ENCODE results near the gene BNIP3.

BNIP3 gene

GRCh38 chr10:131981429-131982184 is at the start of gene BNIP3:
TSS of gene BNIP3 (minus strand) at chr10:131981923. CDS start at chr10:131981806, 117 bp downstream.
- peak; percentile 100 for DNase-seq (ENCODE audit: low spot score)
- in situ Hi-C loops (cut with MboI; ENCODE audit: low pct_unique_long_range_greater_than_20kb, low sequenced_read_pairs, unreplicated experiment): no loop called here
- TF ChIP-seq CTCF (IDR thresholded peaks at IDR 0.05; ENCODE audit: extremely low read depth, insufficient read depth, missing control alignments): no peak

GRCh38 chr10:132030898-132031463 is 49.3 kb upstream of the BNIP3 start:
- no peak for TF ChIP-seq CTCF (IDR thresholded peaks at IDR 0.05; ENCODE audit: extremely low read depth, insufficient read depth, missing control alignments)
- no peak for DNase-seq (ENCODE audit: low spot score)
- in situ Hi-C loops (cut with MboI; ENCODE audit: low pct_unique_long_range_greater_than_20kb, low sequenced_read_pairs, unreplicated experiment): no loop called here

GRCh38 chr10:132028706-132029105 is 47.0 kb upstream of the BNIP3 start:
- peak; percentile 6 for DNase-seq (ENCODE audit: low spot score)
- in situ Hi-C loops (cut with MboI; ENCODE audit: low pct_unique_long_range_greater_than_20kb, low sequenced_read_pairs, unreplicated experiment): loop anchor here (5.0 kb wide), 1 partner anchor 141 kb away; no protein-coding TSS in a partner anchor
- no peak for TF ChIP-seq CTCF (IDR thresholded peaks at IDR 0.05; ENCODE audit: extremely low read depth, insufficient read depth, missing control alignments)

GRCh38 chr10:132027423-132027983 is 45.8 kb upstream of the BNIP3 start:
- in situ Hi-C loops (cut with MboI; ENCODE audit: low pct_unique_long_range_greater_than_20kb, low sequenced_read_pairs, unreplicated experiment): loop anchor here (5.0 kb wide), 1 partner anchor 140 kb away; no protein-coding TSS in a partner anchor
- peak; percentile 4 for DNase-seq (ENCODE audit: low spot score)
- TF ChIP-seq CTCF (IDR thresholded peaks at IDR 0.05; ENCODE audit: extremely low read depth, insufficient read depth, missing control alignments): no peak

- peak; percentile 86 for DNase-seq (ENCODE audit: low spot score)
- in situ Hi-C loops (cut with MboI; ENCODE audit: low pct_unique_long_range_greater_than_20kb, low sequenced_read_pairs, unreplicated experiment): loop anchor here (25.0 kb wide), 1 partner anchor 1836 kb away; no protein-coding TSS in a partner anchor
- TF ChIP-seq CTCF (IDR thresholded peaks at IDR 0.05; ENCODE audit: extremely low read depth, insufficient read depth, missing control alignments): peak; percentile 97
Observed at GRCh38 chr10:132023092-132023811, 41.5 kb upstream of the BNIP3 start.

- DNase-seq (ENCODE audit: low spot score): no peak
- in situ Hi-C loops (cut with MboI; ENCODE audit: low pct_unique_long_range_greater_than_20kb, low sequenced_read_pairs, unreplicated experiment): loop anchor here (25.0 kb wide), 1 partner anchor 1835 kb away; no protein-coding TSS in a partner anchor
- TF ChIP-seq CTCF (IDR thresholded peaks at IDR 0.05; ENCODE audit: extremely low read depth, insufficient read depth, missing control alignments): no peak
Observed at GRCh38 chr10:132022241-132022640, 40.5 kb upstream of the BNIP3 start.
